ENCODE results near the gene PARM1. TPM values are rescaled to one million over a fixed set of nuclear protein-coding genes. Genes with fewer than 3 reads are reported as not detected.

PARM1 gene
- total and polyA plus RNA-seq, 9 of the 15 experiments (the other 6 are each of a cell fraction or from before 2014, with no cell fraction given): 0.07 TPM; not detected in 8

Other genes starting within 250 kb of the PARM1 start
- not detected in 2 replicates for gene BTC, start 138.6 kb upstream of the PARM1 start, total RNA-seq (2014; rRNA removed)
- gene BTC, start 138.6 kb upstream of the PARM1 start, total RNA-seq (2014; rRNA removed; fragmentation: Illumina TruSeq; extraction: Trizol): not detected in 2 replicates
- gene BTC, start 138.6 kb upstream of the PARM1 start, total RNA-seq (2015; rRNA removed; fragmentation: Illumina TruSeq; extraction: Trizol): not detected in 2 replicates
- gene BTC, start 138.6 kb upstream of the PARM1 start, total RNA-seq (2021): not detected in 2 replicates
- not detected in 2 replicates for gene BTC, start 138.6 kb upstream of the PARM1 start, polyA plus RNA-seq (2011; rRNA removed)
- gene BTC, start 138.6 kb upstream of the PARM1 start, polyA plus RNA-seq (2014; fragmentation: Illumina TruSeq; extraction: Trizol): not detected in 2 replicates
- gene BTC, start 138.6 kb upstream of the PARM1 start, polyA plus RNA-seq (2014; fragmentation: Nextera tagmentation; extraction: Ambion mirVana): not detected
- not detected in 2 replicates for gene BTC, start 138.6 kb upstream of the PARM1 start, polyA plus RNA-seq (2014; rRNA removed)